G401.6 (cell line): ENCODE data around the gene DAND5.
"Not testable (repeated sequence)": the region's sequence is repeated elsewhere in the genome, so short reads cannot be mapped to it uniquely, and the experiment has no call there.

Experiments used
- FAIRE-seq: peaks from 2 replicates; lab custom pipeline; 2012; peaks lifted over from hg19 to GRCh38; lab: Jason Lieb, UNC

DAND5 gene

GRCh38 chr19:12967907-12968306 is 1.5 kb upstream of the DAND5 start:
- FAIRE-seq = no peak

GRCh38 chr19:12970070-12970820 is 869 bp downstream of the DAND5 start:
- no peak for FAIRE-seq

- no peak for FAIRE-seq
These were observed 3.9 kb downstream of the DAND5 start for GRCh38 chr19:12973236-12973635.

- no peak for FAIRE-seq
These were observed 5.2 kb downstream of the DAND5 start for GRCh38 chr19:12974301-12975220.

GRCh38 chr19:12975221-12975741 is 5.9 kb downstream of the DAND5 start:
- no peak for FAIRE-seq

GRCh38 chr19:12976109-12976508 is 6.7 kb downstream of the DAND5 start:
- FAIRE-seq = not testable (repeated sequence)

GRCh38 chr19:12979974-12980373 is 10.6 kb downstream of the DAND5 start:
- FAIRE-seq = no peak

- no peak for FAIRE-seq
These were observed 13.3 kb downstream of the DAND5 start for GRCh38 chr19:12982648-12983047.

GRCh38 chr19:12983091-12983490 is 13.7 kb downstream of the DAND5 start:
- no peak for FAIRE-seq

- FAIRE-seq = no peak
These were observed 14.3 kb downstream of the DAND5 start for GRCh38 chr19:12983542-12984142.

GRCh38 chr19:12984143-12984627 is 14.8 kb downstream of the DAND5 start:
- no peak for FAIRE-seq

- no peak for FAIRE-seq
These were observed 15.3 kb downstream of the DAND5 start for GRCh38 chr19:12984683-12985048.

GRCh38 chr19:12985049-12985776 is 15.8 kb downstream of the DAND5 start:
- FAIRE-seq = no peak

GRCh38 chr19:12986726-12987125 is 17.4 kb downstream of the DAND5 start:
- FAIRE-seq = no peak

- FAIRE-seq = no peak
These were observed 17.8 kb downstream of the DAND5 start for GRCh38 chr19:12987190-12987589.

GRCh38 chr19:12987781-12988180 is 18.4 kb downstream of the DAND5 start:
- FAIRE-seq = no peak

GRCh38 chr19:12990431-12990830 is 21.1 kb downstream of the DAND5 start:
- FAIRE-seq = no peak

GRCh38 chr19:12990853-12991252 is 21.5 kb downstream of the DAND5 start:
- FAIRE-seq = no peak

- FAIRE-seq = no peak
These were observed 21.9 kb downstream of the DAND5 start for GRCh38 chr19:12991296-12991695.

GRCh38 chr19:12992729-12993128 is 23.4 kb downstream of the DAND5 start:
- no peak for FAIRE-seq

GRCh38 chr19:12993562-12993961 is 24.2 kb downstream of the DAND5 start:
- no peak for FAIRE-seq
